22Rv1 (cell line): ENCODE data around the gene NSMCE1.

ENCODE experiments used
- CTCF ChIP-seq: fragments of 450-650 bp; IDR thresholded peaks from 2 replicates; pipeline ENCODE4 v1.5.1; 2017; ENCODE audit warnings: mild to moderate bottlenecking
- ZFX ChIP-seq: fragments of 450-650 bp; IDR thresholded peaks from 2 replicates; pipeline ENCODE4 v1.6.1; 2017; ENCODE audit warnings: antibody characterized with exemption, borderline replicate concordance

GRCh38 chr16:27210174-27210573 lies 58.4 kb downstream of the NSMCE1 start:
- TF ChIP-seq CTCF (no peak), ZFX (no peak)
